Left forelimb (tissue), 1 donor: Measurements from ENCODE around the gene AOX1.
"Not testable (repeated sequence)": the region's sequence is repeated elsewhere in the genome, so short reads cannot be mapped to it uniquely, and the experiment has no call there.

Experiments used
- DNase-seq: peaks from one replicate; pipeline ENCODE4 v3.0.0-alpha.2; 2018; ENCODE audit warnings: low spot score

The AOX1 gene

DNA sequence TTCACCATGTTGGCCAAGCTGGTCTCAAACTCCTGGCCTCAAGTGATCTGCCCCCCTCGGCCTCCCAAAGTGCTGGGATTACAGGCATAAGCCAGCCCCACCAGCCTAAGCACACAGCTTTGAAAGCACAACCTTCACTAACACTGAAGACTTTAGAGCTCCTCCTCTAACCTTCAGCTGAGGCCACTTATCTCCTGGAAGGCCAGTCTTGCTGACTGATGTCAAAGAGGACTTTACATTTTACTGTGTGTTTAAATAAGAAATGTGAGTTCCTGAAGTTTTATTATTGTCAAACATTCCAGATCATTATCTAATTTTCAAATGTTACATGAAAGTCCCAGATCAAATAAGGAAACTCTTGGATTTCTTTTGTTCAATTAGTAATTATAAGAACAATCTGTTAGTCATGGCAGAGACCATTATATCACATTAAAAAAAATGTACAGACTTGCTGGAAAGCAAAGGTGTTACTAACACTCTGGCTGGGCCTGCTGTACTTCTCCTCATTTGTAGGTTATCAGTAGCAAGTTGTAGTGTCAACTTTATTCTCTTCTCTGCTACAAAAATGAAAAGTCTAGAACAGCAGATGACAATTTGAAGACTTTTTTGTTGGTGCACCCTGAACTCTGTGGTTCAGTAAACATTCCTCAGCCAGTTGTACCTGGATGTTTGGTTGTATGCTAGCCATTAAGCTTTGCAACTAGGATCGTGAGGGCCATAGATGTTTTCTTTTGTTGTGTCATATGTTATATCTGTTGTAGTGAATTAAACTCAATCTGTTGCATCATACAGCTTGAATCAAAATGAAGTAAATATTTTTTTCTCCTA is 80.0 kb downstream of the AOX1 start:
- no peak for DNase-seq

DNA sequence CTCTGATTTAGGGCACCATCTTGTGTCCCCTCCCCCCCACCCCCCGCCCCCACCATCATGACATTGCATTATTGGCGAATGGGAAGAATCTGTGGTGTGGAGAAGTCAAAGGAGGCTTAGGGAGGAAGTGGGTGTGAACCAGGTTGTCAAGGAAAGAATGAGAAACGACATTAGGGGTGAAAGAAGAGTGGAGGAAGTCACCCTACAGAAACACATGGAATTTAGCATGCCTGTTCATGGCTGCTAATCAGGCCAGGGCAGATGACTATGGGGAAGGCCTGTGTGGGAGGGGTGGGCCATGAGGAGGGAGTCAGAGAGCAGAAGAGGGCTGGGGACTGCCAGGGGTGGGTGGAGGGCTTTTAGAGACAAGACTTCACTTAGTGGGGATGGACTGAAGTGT is 81.6 kb downstream of the AOX1 start:
- no peak for DNase-seq

DNA sequence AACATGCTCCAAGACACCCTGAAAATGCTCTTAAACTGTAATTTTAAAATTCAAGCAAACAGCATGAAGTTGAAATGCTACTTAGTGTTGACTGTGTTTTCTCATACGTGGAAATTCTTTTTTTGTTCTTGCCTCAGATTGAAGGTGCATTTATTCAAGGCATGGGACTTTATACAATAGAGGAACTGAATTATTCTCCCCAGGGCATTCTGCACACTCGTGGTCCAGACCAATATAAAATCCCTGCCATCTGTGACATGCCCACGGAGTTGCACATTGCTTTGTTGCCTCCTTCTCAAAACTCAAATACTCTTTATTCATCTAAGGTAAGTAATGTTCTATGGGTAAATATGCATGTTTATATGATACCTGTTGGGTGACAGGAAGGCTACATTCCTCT is 82.7 kb downstream of the AOX1 start:
- no peak for DNase-seq

DNA sequence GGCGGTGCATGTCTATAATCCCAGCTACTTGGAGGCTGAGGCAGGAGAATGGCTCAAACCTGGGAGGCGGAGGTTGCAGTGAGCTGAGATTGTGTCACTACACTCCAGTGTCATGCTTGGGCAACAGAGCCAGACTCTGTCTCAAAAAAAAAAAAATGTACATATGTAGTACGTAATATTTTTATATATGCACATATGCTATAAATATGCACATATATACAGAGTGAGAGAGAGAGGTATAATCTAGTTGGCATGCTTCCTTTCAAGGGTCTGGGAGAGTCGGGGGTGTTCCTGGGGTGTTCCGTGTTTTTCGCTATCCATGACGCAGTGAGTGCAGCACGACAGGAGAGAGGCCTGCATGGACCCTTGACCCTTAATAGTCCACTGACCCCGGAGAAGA is 83.5 kb downstream of the AOX1 start:
- DNase-seq = no peak

DNA sequence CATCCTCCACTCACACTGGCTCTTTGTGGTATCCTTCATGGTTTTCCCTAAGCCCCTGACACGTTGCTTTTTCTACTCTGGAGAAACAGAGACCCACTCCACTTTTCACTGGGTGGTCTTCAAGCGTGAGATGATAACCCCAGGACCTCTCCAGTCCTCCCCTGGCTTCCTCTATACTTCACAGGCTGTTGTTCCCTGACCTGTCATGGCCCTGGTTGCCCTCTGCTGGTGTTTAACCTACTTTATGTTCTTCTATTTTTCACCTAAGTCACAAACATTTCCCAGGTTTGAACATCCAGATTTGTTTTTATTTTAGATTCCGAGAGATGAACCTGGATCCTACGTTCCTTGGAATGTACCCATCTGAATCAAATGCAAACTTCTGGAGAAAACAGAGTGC is 84.5 kb downstream of the AOX1 start:
- no peak for DNase-seq

DNA sequence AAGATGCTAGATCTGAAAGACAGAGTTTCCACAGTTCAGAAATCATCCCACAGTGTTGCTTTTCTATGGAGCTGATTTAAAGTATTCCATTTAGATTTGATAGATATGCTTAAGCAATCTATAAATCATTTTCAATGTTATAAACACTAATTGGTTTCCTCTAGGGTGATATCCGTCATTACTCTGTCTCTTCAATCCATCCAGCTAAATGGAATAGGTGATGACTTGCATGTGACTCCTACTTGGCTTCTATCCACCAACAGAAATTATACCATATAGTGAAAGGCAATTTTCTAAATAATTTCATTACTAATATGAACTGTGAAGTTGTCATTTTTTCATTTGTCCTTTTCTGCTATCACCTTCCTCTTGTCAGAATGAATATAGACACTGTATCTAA is 84.9 kb downstream of the AOX1 start:
- no peak for DNase-seq

DNA sequence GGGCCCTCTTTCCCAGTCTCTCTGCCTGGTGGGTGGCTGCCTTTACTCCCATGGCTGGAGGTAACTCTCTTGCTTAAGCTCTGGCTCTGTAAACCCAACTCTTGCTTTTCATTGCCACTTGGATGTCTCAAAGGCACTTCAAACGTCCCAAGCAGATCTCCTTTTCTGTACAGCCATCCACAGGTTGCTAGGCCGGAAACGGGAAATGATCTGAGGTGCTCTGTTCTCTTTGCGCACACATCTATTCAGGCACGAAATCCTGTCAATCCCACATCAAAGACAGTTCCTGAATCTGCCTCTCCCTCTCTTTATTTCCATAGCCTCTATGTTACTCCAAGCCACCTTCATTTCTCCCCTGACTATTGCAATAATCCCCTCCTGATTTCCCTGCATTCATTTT is 87.4 kb downstream of the AOX1 start:
- DNase-seq = no peak

DNA sequence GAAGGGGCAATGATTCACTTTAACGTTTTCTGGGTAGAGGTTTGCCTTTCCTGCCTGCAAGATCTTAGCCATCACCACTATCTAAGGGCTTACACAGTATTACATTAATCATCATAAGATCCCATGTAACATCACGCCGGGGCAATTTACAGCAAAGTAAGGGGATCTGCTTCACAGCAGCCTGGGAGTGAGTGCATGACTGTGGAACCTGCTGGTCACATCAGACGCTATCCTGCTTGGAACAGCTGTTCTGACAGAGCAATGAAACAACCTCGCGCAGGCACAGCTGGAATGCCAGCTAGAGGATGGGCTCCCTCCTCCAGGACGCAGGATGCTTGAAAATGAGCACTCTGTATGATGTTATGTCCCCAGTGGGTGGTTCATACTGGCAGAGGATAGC is 89.0 kb downstream of the AOX1 start:
- DNase-seq = no peak

DNA sequence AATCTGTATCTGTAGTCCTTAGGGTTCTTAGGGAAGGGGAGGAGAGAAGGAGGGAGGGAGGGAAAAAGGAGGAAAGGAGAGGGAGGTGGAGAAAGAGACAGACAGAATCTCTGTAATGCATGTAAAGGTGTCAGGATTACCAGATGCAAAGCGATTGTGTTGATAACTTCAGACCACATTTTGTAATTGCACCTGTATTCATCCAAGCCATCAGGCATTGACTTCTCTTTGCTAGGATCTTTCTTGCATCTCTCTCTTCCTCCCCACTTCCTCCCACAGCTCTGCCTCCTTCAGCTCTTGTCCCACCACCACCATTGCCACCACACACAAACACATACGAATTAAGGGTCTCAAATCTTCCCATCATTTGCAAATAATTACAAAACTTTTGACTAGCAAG is 91.4 kb downstream of the AOX1 start:
- no peak for DNase-seq

DNA sequence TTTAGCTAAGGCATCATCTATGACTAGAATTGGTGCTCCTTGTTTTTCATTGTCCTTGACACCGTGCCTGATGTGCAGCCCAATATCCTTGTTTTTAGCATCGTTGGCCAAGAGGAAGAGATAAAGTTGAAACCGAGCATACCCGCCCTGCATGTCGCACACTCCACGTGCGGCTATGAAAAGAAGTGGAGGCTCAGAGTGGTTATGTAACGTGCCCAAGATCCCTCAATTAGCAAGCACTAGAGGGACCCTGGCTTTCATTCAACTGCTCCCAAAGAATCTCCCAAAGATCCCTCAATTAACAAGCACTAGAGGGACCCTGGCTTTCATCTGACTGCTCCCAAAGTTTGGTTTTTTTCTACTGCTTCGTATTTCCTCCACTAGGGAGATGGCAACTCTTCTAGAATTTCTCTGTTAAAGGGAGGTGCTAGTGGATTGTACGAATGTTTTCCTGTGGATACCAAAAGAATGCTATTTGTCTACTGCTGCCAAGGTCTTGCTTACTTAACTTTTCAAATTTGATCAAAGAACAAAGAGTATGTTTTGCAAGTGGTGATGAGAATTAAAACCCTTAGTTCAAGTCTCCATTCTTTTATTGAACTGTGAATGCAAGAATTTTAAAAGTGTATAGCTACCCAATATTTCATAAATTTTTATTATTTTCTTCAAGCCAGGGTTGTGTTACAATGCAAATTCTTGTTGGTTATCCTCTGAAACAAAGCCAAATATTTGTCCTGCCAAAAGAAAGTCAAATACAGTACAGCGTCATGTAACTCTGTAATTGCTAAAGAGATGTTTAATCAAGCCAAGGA is 92.1 kb downstream of the AOX1 start:
- no peak for DNase-seq

DNA sequence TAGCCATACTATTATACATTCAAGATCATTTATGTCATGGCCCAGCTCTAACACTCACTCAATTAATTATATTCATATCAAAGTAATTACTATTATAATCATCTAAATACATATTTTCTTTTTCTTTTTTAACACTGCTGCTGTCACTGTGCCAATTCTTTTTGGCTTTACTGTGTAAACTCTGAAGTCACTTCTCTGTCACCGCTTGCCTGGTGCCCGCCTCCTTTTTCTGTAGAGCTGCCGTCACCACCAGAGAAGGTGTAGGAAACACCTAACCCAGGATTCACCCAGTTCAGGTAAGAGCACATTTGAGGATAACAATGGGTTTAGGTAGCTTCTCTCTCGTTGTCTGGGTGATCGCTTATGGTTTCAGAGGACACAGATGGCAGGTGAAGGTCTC is 93.3 kb downstream of the AOX1 start:
- DNase-seq = no peak

DNA sequence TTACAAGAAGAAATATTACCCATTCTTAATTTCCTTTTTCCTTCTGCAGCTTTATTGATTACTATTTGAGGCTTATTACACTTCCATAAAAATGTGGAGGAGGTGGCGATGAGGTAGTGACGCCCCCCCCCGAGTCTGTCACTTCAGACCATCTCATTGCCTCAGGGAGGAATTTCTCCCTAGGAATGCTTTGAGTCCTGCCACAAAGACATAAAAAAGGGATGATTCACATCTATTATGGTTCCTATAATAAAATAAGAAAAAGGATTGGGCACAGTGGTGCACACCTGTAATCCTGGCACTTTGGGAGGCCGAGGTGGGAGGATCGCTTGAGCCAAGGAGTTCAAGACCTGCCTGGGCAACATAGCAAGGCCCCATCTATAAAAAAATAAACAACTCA is 93.7 kb downstream of the AOX1 start:
- no peak for DNase-seq

DNA sequence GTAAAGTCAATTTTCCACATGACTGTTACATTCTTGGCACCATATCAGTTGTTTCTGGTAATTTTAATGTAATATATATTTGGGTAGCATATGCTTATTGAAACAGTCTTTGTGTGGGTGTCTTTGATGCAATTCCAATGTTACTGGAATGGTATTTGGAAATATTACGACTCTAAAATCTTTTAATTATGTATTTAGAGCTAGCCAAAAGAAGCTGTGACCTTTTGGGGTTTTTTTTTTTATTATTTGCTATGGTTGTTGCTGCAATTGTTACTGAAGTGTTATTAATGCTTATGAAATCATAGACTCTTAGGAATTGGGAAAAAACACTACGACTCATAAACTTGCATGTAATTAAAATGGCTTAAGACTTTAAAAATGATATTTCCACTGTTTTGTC is 95.9 kb downstream of the AOX1 start:
- DNase-seq = no peak

DNA sequence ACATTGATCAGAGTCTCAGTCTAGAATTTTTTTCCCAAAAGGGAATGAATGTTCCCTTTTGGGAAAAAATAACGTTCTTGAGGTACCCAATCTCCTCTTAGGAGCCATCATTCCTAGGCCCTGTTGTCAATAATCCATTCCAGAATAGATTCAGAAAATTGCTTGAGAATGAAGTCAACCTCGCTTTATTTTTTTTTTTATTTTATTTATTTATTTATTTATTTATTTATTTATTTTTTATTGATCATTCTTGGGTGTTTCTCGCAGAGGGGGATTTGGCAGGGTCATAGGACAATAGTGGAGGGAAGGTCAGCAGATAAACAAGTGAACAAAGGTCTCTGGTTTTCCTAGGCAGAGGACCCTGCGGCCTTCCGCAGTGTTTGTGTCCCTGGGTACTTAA is 96.6 kb downstream of the AOX1 start:
- not testable (repeated sequence) for DNase-seq

DNA sequence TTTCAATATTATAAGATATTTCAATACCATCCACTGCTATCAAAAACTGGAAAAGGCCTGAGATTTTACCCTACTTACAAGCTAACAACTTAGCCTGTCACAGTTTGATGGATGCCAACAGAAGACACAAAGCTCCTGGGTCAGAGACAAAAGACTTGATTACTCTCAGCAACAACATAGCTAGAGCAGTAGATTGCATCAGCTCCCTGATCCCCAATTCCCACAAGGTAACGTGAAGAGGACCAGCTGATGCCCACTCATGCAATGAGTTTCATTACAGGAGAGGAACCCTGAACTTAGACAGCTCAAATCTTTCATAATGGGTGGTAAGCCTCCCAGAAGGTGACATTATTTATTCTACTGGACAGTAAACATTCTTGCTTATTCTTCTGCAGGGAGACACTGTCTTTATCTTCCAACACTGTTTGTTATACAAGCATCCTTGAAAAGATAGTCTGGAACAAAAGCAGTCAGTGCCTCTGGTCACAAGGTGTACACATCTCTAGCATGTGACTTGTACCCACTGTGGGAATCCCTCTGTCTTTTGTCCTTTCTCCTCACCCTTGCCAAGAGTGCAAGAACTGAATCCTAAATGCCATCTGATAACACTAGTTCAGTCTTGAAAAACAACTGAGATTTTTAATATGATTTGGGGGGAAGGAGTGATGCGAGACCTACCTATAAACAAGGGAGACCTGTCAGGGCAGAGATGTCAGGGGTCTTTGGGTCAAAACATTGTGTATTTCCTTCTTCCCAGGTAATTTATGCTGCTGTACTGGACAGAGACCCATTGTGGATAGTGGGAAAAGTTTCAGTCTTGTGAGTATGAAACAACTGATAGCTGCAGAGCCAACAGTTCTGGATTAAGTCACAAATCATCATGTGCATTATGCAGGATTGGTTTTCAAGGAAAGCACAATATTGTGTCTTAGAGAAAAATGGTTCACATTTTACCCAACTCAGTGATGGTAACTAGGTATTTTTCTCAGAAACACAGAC is 102.4 kb downstream of the AOX1 start:
- DNase-seq = no peak

DNA sequence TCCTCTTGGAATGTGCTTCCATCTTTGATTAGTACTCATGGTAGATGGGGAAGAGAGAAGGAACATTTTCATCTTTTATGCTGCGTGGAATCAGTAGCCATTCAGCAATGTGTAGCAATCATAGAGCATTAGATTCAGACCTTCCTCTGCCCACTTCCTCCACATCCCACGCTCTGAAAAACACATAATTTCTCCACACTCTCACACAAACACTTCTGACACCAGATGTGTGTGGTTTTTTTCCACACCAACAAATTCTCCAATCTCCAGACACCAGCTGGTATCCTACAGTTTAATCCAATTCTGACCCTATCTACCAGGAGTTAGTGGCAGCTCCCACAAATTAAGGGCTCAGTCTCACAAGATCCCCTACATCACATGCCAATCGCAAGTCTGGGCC is 103.3 kb downstream of the AOX1 start:
- DNase-seq = no peak

DNA sequence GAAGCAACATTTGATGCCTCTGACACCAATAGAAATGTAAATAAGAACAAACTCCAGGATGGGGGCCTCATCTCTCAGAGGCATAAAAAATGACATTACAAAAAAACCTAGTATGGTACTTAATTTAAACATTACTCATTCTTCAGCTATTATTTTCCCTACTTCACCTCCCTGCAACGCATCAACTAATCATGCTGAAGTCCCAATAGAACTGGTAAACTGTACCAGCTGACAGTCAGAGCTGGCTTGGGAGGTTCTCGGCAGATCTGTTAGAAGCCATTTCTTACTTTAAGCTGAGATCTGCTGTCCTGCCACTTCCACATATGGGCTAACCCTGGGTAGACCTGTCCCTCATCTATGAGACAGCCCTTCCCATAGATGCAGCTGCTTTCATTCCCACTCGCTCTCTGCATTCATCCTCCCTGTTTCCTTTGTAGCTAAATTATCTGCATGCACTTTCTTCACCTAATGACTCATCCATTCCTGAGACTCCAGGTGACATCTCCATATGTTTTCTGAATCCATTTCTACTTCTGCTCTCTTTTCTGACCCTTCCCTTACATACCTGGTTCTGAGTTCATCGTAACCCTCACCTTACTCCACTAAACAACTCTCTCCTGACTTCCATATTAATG is 108.1 kb downstream of the AOX1 start:
- DNase-seq = no peak

DNA sequence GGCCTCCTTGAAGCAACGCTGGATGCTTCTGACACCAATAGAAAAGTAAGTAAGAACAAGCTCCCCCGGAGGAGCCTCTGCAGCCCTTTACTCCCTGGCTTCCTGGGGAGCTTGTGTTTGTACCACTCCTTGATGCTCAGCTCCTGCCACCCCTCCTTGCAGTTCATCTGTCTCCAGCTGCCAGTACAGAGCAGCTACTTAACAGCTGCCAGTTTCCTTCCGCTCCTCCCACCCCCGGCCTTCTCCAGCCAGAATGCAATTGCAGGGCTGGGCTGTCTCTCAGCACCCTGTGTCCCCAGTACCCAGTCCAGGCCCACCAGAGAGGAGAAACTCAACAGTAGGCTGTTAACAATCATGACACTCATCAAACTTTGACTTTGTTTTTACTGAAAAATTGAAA is 109.4 kb downstream of the AOX1 start:
- DNase-seq = no peak

DNA sequence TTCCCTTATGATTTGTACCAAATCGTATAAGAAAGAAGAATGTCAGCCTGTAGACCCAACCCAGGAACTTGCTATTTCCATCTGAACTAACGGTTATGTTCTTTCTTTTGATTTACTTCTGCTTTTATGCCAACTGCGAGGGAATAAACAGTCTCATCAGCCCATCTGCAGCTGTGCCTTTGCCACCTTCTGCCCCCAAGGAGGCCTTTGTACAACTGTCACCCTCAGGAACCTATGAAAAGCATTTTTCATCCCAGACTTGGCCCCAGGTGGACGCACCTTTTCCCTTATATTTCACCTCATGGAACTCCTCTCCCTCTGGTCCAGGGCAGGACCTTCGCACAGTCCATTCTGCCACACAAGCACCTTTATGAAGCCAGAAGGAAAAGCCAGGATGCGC is 109.8 kb downstream of the AOX1 start:
- no peak for DNase-seq

DNA sequence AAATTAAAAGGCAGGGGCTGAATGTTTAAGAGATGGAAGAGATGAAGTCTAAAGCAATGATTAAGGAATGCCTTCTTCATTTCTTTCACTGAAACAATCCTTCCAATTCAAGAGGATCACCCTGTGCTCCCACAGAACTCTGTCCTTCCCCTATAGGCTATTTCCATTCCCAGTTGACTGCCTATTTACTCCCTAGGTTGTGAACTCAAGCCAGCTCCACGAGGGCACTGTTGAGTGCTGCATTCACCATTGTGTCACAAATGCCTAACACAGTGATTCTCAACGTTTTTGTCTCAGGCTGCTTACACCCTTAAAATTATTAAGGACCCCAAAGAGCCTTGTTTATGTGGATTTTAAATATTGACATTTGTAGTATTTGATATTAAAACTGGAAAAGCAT is 112.4 kb downstream of the AOX1 start:
- no peak for DNase-seq

DNA sequence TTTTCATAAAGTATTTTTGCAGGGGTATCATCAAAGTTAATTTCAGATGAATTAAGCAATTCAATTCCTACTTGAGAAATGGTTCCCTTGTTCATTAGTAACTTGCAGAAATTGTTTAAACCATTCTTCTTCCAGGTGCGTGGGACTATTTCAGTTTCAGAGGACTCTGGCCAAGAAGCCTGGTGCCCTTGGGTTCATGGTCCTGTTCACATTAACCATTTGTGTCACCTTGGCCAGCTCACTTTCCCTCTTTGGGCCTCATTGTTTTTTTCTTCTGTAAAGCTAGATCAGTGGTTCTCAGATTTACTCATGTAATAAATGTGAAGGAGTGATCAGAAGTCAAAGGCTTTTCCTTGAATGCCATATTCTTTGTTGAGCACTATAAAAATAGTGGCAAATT is 113.5 kb downstream of the AOX1 start:
- DNase-seq = no peak

DNA sequence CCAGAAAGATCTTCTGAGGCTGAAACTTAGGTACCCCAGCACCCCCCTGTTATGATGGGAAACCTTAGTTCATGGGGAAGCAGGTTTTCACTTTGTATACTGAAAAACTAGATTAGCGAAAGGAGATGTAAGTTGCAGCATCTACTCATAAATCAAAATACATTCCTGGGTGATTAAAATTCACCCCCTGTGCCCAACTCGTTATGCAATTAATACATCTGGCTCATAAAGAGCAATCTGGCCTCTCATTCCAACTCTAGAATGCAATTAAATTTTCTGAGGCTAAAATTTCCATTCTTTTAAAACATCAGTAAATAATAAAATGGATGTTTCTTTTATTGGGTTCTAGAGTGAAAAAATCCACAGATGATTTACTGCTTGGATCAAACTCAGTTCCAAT is 115.0 kb downstream of the AOX1 start:
- no peak for DNase-seq
